ENCODE results near the gene GPLD1. TPM values are rescaled to one million over a fixed set of nuclear protein-coding genes. Genes with fewer than 3 reads are reported as not detected.
A peak's percentile ranks its signal among the peaks of the same experiment; 100 is the strongest.

Gene GPLD1
- total RNA-seq, 1 donor from 2014 or later, result 3.5 TPM

DNA sequence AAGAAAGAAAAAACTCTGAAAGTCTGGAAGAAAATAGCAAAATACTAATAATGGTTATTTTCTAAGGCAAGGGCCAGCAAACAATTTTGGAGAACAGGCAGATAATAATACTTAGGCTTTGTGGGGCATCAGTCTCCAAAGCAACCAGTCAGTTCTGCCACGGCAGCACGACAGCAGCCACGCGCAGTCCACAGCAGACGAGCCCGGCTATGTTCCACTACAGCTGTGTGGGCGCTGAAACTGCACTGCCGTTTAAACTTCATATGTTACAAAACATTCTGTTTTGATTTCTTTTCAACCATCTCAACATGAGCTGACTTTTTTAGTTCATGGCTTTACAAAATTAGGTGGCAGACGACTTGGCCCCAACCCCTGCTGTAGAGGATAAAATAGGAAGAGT lies 56.8 kb downstream of the GPLD1 start:
- no peak overlapping the region for H3K4me3 ChIP-seq
- no peak for DNase-seq (ENCODE audit: low spot score in 2 of 2)
- peaks cover 2 to 16% of the 10 kb centered on the region in 2 donors for H3K36me3 ChIP-seq
- H3K9me3 ChIP-seq, result no peaks in the 10 kb centered on the region
- TF ChIP-seq, protein P1, sequence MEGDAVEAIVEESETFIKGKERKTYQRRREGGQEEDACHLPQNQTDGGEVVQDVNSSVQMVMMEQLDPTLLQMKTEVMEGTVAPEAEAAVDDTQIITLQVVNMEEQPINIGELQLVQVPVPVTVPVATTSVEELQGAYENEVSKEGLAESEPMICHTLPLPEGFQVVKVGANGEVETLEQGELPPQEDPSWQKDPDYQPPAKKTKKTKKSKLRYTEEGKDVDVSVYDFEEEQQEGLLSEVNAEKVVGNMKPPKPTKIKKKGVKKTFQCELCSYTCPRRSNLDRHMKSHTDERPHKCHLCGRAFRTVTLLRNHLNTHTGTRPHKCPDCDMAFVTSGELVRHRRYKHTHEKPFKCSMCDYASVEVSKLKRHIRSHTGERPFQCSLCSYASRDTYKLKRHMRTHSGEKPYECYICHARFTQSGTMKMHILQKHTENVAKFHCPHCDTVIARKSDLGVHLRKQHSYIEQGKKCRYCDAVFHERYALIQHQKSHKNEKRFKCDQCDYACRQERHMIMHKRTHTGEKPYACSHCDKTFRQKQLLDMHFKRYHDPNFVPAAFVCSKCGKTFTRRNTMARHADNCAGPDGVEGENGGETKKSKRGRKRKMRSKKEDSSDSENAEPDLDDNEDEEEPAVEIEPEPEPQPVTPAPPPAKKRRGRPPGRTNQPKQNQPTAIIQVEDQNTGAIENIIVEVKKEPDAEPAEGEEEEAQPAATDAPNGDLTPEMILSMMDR (IDR thresholded peaks at IDR 0.05), result no peak
- no peak overlapping the region for H3K27ac ChIP-seq
- no peaks in the 10 kb centered on the region for H3K4me1 ChIP-seq
- H3K27me3 ChIP-seq, result no peaks in the 10 kb centered on the region
- intact Hi-C loops (cut with DNase I), result loop anchor here (5.0 kb wide), 1 partner anchor 65 kb away; no protein-coding TSS in a partner anchor

DNA sequence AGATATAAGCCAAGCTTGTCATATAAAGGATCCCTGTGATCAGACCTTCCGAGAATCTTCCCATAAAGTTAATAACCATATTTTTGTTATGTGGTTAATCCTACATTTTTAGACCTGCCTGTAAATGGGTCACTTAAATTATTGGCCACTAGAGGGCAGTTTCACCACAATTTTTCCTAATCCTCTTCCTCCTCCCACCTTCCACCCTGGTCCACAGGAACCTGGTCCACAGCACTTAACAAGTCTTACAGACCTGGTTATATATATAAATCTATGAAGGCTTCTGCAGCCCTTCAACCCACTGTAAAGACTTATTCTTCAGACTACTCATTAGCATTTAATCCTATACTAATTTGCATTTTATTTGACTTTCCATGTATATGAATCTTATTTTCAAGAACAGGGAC lies 58.3 kb downstream of the GPLD1 start:
- no peaks in the 10 kb centered on the region for H3K9me3 ChIP-seq
- no peak overlapping the region for H3K27ac ChIP-seq
- H3K36me3 ChIP-seq, result peaks cover 0 to 13% of the 10 kb centered on the region in 2 donors
- no peaks in the 10 kb centered on the region for H3K4me1 ChIP-seq
- no peak overlapping the region for H3K4me3 ChIP-seq
- intact Hi-C loops (cut with DNase I), result loop anchor here (1.0 to 5.0 kb wide), 3 partner anchors 66 to 264 kb away; no protein-coding TSS in a partner anchor
- no peak for DNase-seq (ENCODE audit: low spot score in 2 of 2)
- TF ChIP-seq, protein P1 (IDR thresholded peaks at IDR 0.05), result peak; percentile 58 to 70 (median 69)
- H3K27me3 ChIP-seq, result no peaks in the 10 kb centered on the region

DNA sequence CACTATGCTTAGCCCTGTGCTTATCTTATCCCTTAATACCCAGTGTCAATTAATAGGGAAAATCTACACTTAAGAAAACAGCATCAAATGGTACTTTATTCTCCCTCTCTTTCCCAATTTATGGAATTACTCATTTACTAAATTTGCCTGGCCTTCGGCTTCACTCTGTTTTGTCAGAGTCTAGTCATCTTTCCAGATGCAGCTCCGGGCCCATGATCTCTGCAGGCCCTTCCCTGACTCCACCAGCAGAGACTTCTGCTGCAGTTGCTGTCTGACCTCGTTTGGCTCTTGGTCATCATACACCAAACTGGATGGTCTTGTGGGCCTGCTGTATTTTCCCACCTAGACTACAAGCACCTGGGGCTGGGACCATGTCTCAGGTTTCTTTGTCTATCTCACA lies 59.3 kb downstream of the GPLD1 start:
- H3K27me3 ChIP-seq, result no peaks in the 10 kb centered on the region
- no peak for DNase-seq (ENCODE audit: low spot score in 2 of 2)
- no peak overlapping the region for H3K27ac ChIP-seq
- TF ChIP-seq, protein P1 (IDR thresholded peaks at IDR 0.05), result no peak
- H3K36me3 ChIP-seq, result peaks cover 4 to 14% of the 10 kb centered on the region in 2 donors
- no peaks in the 10 kb centered on the region for H3K9me3 ChIP-seq
- H3K4me3 ChIP-seq, result no peak overlapping the region
- intact Hi-C loops (cut with DNase I), result loop anchor here (2.0 to 5.0 kb wide), 2 partner anchors 67 to 265 kb away; no protein-coding TSS in a partner anchor
- H3K4me1 ChIP-seq, result no peaks in the 10 kb centered on the region

DNA sequence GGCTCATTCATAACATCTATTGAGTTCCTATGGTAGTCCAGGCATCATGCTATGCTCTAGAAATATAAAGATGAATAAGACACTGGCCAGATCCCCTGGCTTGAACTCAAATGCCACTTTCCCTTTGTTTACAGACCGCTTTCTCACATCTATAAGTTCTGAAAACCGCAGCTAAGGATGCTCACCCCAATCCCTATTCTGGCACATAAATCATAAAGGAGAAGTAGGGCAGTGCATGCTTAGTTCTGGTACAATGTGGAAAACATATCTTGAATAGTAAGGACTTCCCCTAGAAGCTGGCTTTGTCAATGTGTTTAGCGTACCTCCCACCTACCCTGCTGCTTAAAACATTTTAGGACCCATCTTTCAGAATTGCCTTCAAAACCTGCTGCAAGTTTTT lies 60.2 kb downstream of the GPLD1 start:
- Histone ChIP-seq H3K27me3 (no peaks in the 10 kb centered on the region), H3K27ac (no peak overlapping the region), H3K4me3 (no peak overlapping the region), H3K36me3 (peaks cover 11 to 21% of the 10 kb centered on the region in 2 donors), H3K4me1 (no peaks in the 10 kb centered on the region), H3K9me3 (no peaks in the 10 kb centered on the region)
- TF ChIP-seq, protein P1 (IDR thresholded peaks at IDR 0.05), result no peak
- no peak for DNase-seq (ENCODE audit: low spot score in 2 of 2)
- intact Hi-C loops (cut with DNase I), result no loop called here

DNA sequence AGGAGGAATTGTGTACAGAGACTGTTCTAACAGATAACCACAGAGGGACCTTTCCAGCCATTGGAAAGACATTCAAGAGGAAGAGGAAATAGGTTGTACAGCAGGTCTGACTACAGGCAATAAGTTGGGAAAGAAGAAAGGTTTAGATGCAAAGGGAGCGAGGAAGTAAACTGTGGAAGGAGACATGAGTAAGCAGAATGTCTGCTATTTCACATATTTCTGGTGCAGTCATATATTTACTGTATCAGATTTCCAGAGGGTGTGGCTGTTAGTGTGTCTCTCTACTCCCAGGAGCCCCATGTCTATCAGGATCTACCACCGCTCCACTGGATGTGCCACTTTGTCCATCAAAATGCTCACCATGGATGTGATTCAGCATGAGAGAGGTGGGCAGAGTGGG lies 60.8 kb downstream of the GPLD1 start:
- Histone ChIP-seq H3K27me3 (no peaks in the 10 kb centered on the region), H3K36me3 (peaks cover 16 to 26% of the 10 kb centered on the region in 2 donors), H3K27ac (no peak overlapping the region), H3K9me3 (no peaks in the 10 kb centered on the region), H3K4me3 (no peak overlapping the region), H3K4me1 (no peaks in the 10 kb centered on the region)
- intact Hi-C loops (cut with DNase I), result no loop called here
- DNase-seq (ENCODE audit: low spot score in 2 of 2), result no peak
- TF ChIP-seq, protein P1 (IDR thresholded peaks at IDR 0.05), result no peak
